NB4 (cell line): Measurements from ENCODE around the gene MTCH1.

ENCODE experiments used
- DNase-seq: peaks from one replicate; pipeline ENCODE4 v3.0.0; 2010; ENCODE audit warnings: low read depth
- H3K4me3 ChIP-seq: one replicate; pipeline ENCODE4 v1.5.1; 2011; ENCODE audit warnings: mild to moderate bottlenecking, low read depth, low read length, moderate library complexity
- CTCF ChIP-seq: IDR thresholded peaks from one replicate; pipeline ENCODE4 v1.5.1; 2012; ENCODE audit warnings: low read depth, low read length
- MAX ChIP-seq: IDR thresholded peaks from 2 replicates; pipeline ENCODE4 v1.6.1; 2011; ENCODE audit warnings: low read depth, low read length
- MYC ChIP-seq: IDR thresholded peaks from 2 replicates; pipeline ENCODE4 v1.6.1; 2011; ENCODE audit warnings: low read depth, low read length
- POLR2A ChIP-seq: IDR thresholded peaks from 2 replicates; pipeline ENCODE4 v1.6.1; 2011; ENCODE audit warnings: mild to moderate bottlenecking; ENCODE audit not compliant: insufficient read length; ENCODE audit errors: extremely low read depth

The MTCH1 gene

GRCh38 chr6:36961441-36962435, 24.3 kb downstream of the MTCH1 start:
- no peak for DNase-seq
- TF ChIP-seq MYC (no peak), CTCF (no peak), POLR2A (no peak), MAX (no peak)
- no peak overlapping the region for H3K4me3 ChIP-seq

- TF ChIP-seq CTCF, result no peak
- no peak for TF ChIP-seq MAX
- no peak for TF ChIP-seq MYC
- no peak for TF ChIP-seq POLR2A
- H3K4me3 ChIP-seq, result no peak overlapping the region
- no peak for DNase-seq
Observed at GRCh38 chr6:36959555-36960250, 26.3 kb downstream of the MTCH1 start.

- no peak overlapping the region for H3K4me3 ChIP-seq
- no peak for DNase-seq
- TF ChIP-seq POLR2A, result no peak
- no peak for TF ChIP-seq CTCF
- no peak for TF ChIP-seq MYC
- TF ChIP-seq MAX, result no peak
Observed at GRCh38 chr6:36958775-36959554, 27.0 kb downstream of the MTCH1 start.

- TF ChIP-seq MYC (no peak), MAX (no peak), CTCF (no peak), POLR2A (no peak)
- H3K4me3 ChIP-seq, result no peak overlapping the region
- DNase-seq, result no peak
Observed at GRCh38 chr6:36957773-36958271, 28.2 kb downstream of the MTCH1 start.

GRCh38 chr6:36956446-36956820, 29.6 kb downstream of the MTCH1 start:
- no peak for DNase-seq
- no peak overlapping the region for H3K4me3 ChIP-seq
- TF ChIP-seq MAX, result no peak
- no peak for TF ChIP-seq MYC
- no peak for TF ChIP-seq POLR2A
- no peak for TF ChIP-seq CTCF
